ENCODE measurements around the gene ADARB2. TPM values are rescaled to one million over a fixed set of nuclear protein-coding genes. Genes with fewer than 3 reads are reported as not detected.

ADARB2 gene
- total and polyA plus RNA-seq, 2 donors (not counting 1 experiment from before 2014, with no cell fraction given) = not detected

DNA sequence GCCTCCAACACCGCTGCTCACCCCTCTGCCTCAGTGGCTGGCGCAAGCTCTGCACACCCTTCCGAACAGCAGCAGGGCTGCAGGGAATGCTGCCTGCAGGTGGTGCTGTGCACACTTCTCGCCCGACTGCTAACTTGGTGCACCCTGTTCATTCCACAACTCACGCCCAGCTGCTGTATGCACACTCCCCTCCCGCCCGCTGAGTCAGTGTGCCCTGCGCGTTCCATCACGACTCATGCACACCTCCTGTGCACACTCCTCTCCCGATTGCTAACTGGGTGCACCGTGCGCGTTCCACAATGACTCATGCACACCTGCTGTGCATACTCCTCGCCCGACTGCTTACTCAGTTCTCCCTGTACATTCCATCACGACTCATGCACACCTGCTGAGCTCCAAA lies 21.5 kb downstream of the ADARB2 start:
- DNase-seq (ENCODE audit: low read depth in 2 of 2) = no peak
- no peak overlapping the region for H3K4me2 ChIP-seq (ENCODE audit: extremely low read depth, insufficient read depth, low read length)
- no peak for TF ChIP-seq EZH2 (IDR thresholded peaks at IDR 0.05; ENCODE audit: low read length, missing control alignments)
- TF ChIP-seq, protein P1, sequence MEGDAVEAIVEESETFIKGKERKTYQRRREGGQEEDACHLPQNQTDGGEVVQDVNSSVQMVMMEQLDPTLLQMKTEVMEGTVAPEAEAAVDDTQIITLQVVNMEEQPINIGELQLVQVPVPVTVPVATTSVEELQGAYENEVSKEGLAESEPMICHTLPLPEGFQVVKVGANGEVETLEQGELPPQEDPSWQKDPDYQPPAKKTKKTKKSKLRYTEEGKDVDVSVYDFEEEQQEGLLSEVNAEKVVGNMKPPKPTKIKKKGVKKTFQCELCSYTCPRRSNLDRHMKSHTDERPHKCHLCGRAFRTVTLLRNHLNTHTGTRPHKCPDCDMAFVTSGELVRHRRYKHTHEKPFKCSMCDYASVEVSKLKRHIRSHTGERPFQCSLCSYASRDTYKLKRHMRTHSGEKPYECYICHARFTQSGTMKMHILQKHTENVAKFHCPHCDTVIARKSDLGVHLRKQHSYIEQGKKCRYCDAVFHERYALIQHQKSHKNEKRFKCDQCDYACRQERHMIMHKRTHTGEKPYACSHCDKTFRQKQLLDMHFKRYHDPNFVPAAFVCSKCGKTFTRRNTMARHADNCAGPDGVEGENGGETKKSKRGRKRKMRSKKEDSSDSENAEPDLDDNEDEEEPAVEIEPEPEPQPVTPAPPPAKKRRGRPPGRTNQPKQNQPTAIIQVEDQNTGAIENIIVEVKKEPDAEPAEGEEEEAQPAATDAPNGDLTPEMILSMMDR (conservative IDR thresholded peaks at IDR 0.05 in 1 of 2, IDR thresholded peaks at IDR 0.05 in 1 of 2; ENCODE audit: low read depth in 1 of 2, low read length in 2 of 2) = no peak
- no peaks in the 10 kb centered on the region for H3K9me3 ChIP-seq (ENCODE audit: control insufficient read depth, insufficient read depth, low read depth, low read length)
- no peaks in the 10 kb centered on the region for H3K27me3 ChIP-seq (ENCODE audit: control insufficient read depth, insufficient read depth, low read length)
- no peaks in the 10 kb centered on the region for H3K36me3 ChIP-seq (ENCODE audit: control insufficient read depth, insufficient read depth, low read length)
- no peaks in the 10 kb centered on the region for H4K20me1 ChIP-seq (ENCODE audit: control insufficient read depth, extremely low read depth, insufficient read depth, low read length)
- H3K4me3 ChIP-seq (replicated peaks in 1 of 4; ENCODE audit: control extremely low read depth in 1 of 4, insufficient read depth in 1 of 4, low read depth in 3 of 4, low read length in 4 of 4) = no peak overlapping the region
- H3K4me1 ChIP-seq (ENCODE audit: control insufficient read depth, extremely low read depth, insufficient read depth, low read length) = no peaks in the 10 kb centered on the region
- no peak overlapping the region for H3K27ac ChIP-seq (ENCODE audit: insufficient read depth, low read length)
- no peak overlapping the region for H3K9ac ChIP-seq (ENCODE audit: insufficient read depth, low read length)
- H2AFZ ChIP-seq (ENCODE audit: low read length) = no peak overlapping the region
- H3K79me2 ChIP-seq (ENCODE audit: control insufficient read depth, insufficient read depth, low read length) = no peaks in the 10 kb centered on the region

DNA sequence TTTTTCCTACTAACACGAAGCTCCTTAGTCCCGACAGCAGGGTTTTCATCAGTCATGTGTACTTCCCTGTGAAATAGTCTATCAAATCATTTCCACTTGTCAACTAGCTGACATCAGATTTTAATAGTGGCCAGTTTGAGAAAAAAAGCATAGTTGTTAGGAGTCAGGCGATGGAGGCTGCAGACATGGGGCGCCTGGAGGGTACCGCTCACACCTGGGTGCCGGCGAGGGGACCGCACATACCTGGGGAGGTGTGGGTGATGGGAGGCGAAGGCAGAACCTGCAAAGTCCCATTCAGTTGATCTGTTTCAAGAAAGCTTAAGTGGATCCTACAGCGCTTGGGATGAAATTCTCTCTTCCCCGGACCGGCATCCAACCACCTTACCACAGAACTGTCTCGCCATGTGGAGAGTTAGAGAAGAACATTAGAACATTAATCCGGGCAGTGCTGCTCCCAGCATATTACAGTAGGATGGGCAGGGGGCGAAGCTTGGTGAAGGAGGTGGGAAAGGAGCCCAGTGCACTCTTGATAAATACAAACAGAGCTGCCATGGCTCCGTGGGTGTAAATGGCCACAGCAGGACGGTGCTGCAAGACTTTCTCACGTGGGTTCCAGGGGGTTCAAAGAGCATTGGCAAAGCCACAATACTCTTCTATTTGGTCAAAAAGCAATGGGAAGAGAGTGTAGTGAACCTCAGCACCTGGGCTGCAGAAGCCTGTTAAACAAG lies 24.2 kb downstream of the ADARB2 start:
- H3K9me3 ChIP-seq (ENCODE audit: control insufficient read depth, insufficient read depth, low read depth, low read length) = no peaks in the 10 kb centered on the region
- DNase-seq (ENCODE audit: low read depth in 2 of 2) = no peak
- H3K4me3 ChIP-seq (replicated peaks in 1 of 4; ENCODE audit: control extremely low read depth in 1 of 4, insufficient read depth in 1 of 4, low read depth in 3 of 4, low read length in 4 of 4) = no peak overlapping the region
- H3K9ac ChIP-seq (ENCODE audit: insufficient read depth, low read length) = no peak overlapping the region
- H3K36me3 ChIP-seq (ENCODE audit: control insufficient read depth, insufficient read depth, low read length) = no peaks in the 10 kb centered on the region
- H3K4me2 ChIP-seq (ENCODE audit: extremely low read depth, insufficient read depth, low read length) = no peak overlapping the region
- no peaks in the 10 kb centered on the region for H3K79me2 ChIP-seq (ENCODE audit: control insufficient read depth, insufficient read depth, low read length)
- no peaks in the 10 kb centered on the region for H4K20me1 ChIP-seq (ENCODE audit: control insufficient read depth, extremely low read depth, insufficient read depth, low read length)
- TF ChIP-seq EZH2 (IDR thresholded peaks at IDR 0.05; ENCODE audit: low read length, missing control alignments) = no peak
- TF ChIP-seq, protein P1 (conservative IDR thresholded peaks at IDR 0.05 in 1 of 2, IDR thresholded peaks at IDR 0.05 in 1 of 2; ENCODE audit: low read depth in 1 of 2, low read length in 2 of 2) = no peak
- no peaks in the 10 kb centered on the region for H3K4me1 ChIP-seq (ENCODE audit: control insufficient read depth, extremely low read depth, insufficient read depth, low read length)
- no peak overlapping the region for H3K27ac ChIP-seq (ENCODE audit: insufficient read depth, low read length)
- H2AFZ ChIP-seq (ENCODE audit: low read length) = no peak overlapping the region
- H3K27me3 ChIP-seq (ENCODE audit: control insufficient read depth, insufficient read depth, low read length) = no peaks in the 10 kb centered on the region

DNA sequence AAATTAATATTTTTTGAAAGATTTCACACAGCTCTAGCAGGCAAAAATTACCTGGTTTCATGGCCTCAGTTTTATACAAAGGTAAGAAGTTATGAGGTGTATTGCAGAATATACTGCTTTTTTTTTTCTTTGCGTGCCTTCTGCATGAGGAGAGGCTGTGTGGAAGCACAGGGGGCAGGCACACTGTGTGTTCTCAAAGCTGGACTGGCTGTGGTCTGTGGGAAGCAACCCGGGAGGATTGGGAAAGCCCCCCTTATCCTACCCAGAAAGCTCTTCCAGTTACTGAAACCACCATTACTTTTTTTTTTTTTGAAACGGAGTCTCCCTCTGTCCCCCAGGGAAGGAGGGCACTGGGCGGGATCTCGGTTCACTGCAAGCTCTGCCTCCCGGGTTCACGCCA lies 25.0 kb downstream of the ADARB2 start:
- DNase-seq (ENCODE audit: low read depth in 2 of 2) = no peak
- Histone ChIP-seq H3K27me3 (ENCODE audit: control insufficient read depth, insufficient read depth, low read length) (no peaks in the 10 kb centered on the region), H3K9me3 (ENCODE audit: control insufficient read depth, insufficient read depth, low read depth, low read length) (no peaks in the 10 kb centered on the region), H3K4me2 (ENCODE audit: extremely low read depth, insufficient read depth, low read length) (no peak overlapping the region), H3K79me2 (ENCODE audit: control insufficient read depth, insufficient read depth, low read length) (no peaks in the 10 kb centered on the region), H2AFZ (ENCODE audit: low read length) (no peak overlapping the region), H3K36me3 (ENCODE audit: control insufficient read depth, insufficient read depth, low read length) (no peaks in the 10 kb centered on the region), H3K4me1 (ENCODE audit: control insufficient read depth, extremely low read depth, insufficient read depth, low read length) (no peaks in the 10 kb centered on the region), H3K27ac (ENCODE audit: insufficient read depth, low read length) (no peak overlapping the region), H3K4me3 (replicated peaks in 1 of 4; ENCODE audit: control extremely low read depth in 1 of 4, insufficient read depth in 1 of 4, low read depth in 3 of 4, low read length in 4 of 4) (no peak overlapping the region), H4K20me1 (ENCODE audit: control insufficient read depth, extremely low read depth, insufficient read depth, low read length) (no peaks in the 10 kb centered on the region), H3K9ac (ENCODE audit: insufficient read depth, low read length) (no peak overlapping the region)
- no peak for TF ChIP-seq EZH2 (IDR thresholded peaks at IDR 0.05; ENCODE audit: low read length, missing control alignments)
- TF ChIP-seq, protein P1 (conservative IDR thresholded peaks at IDR 0.05 in 1 of 2, IDR thresholded peaks at IDR 0.05 in 1 of 2; ENCODE audit: low read depth in 1 of 2, low read length in 2 of 2) = no peak
